DMS153 (cell line): Measurements from ENCODE around the gene PCDH7.

Source experiments
- DNase-seq: peaks from one replicate; lab custom pipeline; 2025; lab: John Stamatoyannopoulos, UW

The PCDH7 gene

GRCh38 chr4:30725562-30725961 lies 5.4 kb downstream of the PCDH7 start:
- DNase-seq, result no peak

- no peak for DNase-seq
These were observed 6.0 kb downstream of the PCDH7 start for GRCh38 chr4:30726090-30726675.

- no peak for DNase-seq
These were observed 7.2 kb downstream of the PCDH7 start for GRCh38 chr4:30727409-30727808.

- DNase-seq, result no peak
These were observed 8.1 kb downstream of the PCDH7 start for GRCh38 chr4:30728311-30728710.

- DNase-seq, result no peak
These were observed 23.7 kb downstream of the PCDH7 start for GRCh38 chr4:30743897-30744296.

- no peak for DNase-seq
These were observed 24.2 kb downstream of the PCDH7 start for GRCh38 chr4:30744386-30744785.

- no peak for DNase-seq
These were observed 24.9 kb downstream of the PCDH7 start for GRCh38 chr4:30744957-30745640.

GRCh38 chr4:30746735-30747134 lies 26.6 kb downstream of the PCDH7 start:
- DNase-seq, result no peak

GRCh38 chr4:30753316-30753715 lies 33.1 kb downstream of the PCDH7 start:
- no peak for DNase-seq

GRCh38 chr4:30754021-30754420 lies 33.9 kb downstream of the PCDH7 start:
- no peak for DNase-seq

GRCh38 chr4:30755346-30755745 lies 35.2 kb downstream of the PCDH7 start:
- DNase-seq, result no peak

GRCh38 chr4:30756553-30756952 lies 36.4 kb downstream of the PCDH7 start:
- DNase-seq, result no peak

- DNase-seq, result no peak
These were observed 37.2 kb downstream of the PCDH7 start for GRCh38 chr4:30757357-30757756.

- DNase-seq, result no peak
These were observed 40.4 kb downstream of the PCDH7 start for GRCh38 chr4:30760551-30760950.

GRCh38 chr4:30763321-30763727 lies 43.2 kb downstream of the PCDH7 start:
- DNase-seq, result no peak

- no peak for DNase-seq
These were observed 44.9 kb downstream of the PCDH7 start for GRCh38 chr4:30765022-30765421.

- no peak for DNase-seq
These were observed 47.1 kb downstream of the PCDH7 start for GRCh38 chr4:30767147-30767845.

GRCh38 chr4:30768277-30768676 lies 48.1 kb downstream of the PCDH7 start:
- DNase-seq, result no peak

- DNase-seq, result no peak
These were observed 48.9 kb downstream of the PCDH7 start for GRCh38 chr4:30769093-30769492.

- no peak for DNase-seq
These were observed 49.9 kb downstream of the PCDH7 start for GRCh38 chr4:30770049-30770549.

GRCh38 chr4:30770812-30771211 lies 50.6 kb downstream of the PCDH7 start:
- DNase-seq, result no peak

GRCh38 chr4:30776451-30776850 lies 56.3 kb downstream of the PCDH7 start:
- no peak for DNase-seq

GRCh38 chr4:30776921-30777415 lies 56.8 kb downstream of the PCDH7 start:
- no peak for DNase-seq
